Lower lobe of right lung (tissue), 2 donors: ENCODE results near the gene VRK2. TPM values are rescaled to one million over a fixed set of nuclear protein-coding genes. Genes with fewer than 3 reads are reported as not detected.
"Not testable (repeated sequence)": the region's sequence is repeated elsewhere in the genome, so short reads cannot be mapped to it uniquely, and the experiment has no call there.

Source experiments
- ATAC-seq, 2 donors: fragments of 200-7000 bp; cut with Tn5 transposase; one replicate each; pipeline ENCODE4 v1.9.1; 2020 to 2022; ENCODE audit warnings: mild to moderate bottlenecking in 2 of 2, moderate library complexity in 2 of 2
- DNase-seq: peaks from one replicate; pipeline ENCODE4 v3.0.0-alpha.2; 2020
- H3K27ac ChIP-seq: fragments of 200-600 bp; one replicate; pipeline ENCODE4 v1.8.0; 2022
- H3K27me3 ChIP-seq: fragments of 200-600 bp; one replicate; pipeline ENCODE4 v1.8.0; 2022; ENCODE audit warnings: low read depth
- H3K36me3 ChIP-seq: fragments of 200-600 bp; one replicate; pipeline ENCODE4 v1.8.0; 2022; ENCODE audit warnings: mild to moderate bottlenecking
- H3K4me1 ChIP-seq: fragments of 200-600 bp; one replicate; pipeline ENCODE4 v1.8.0; 2022
- H3K4me3 ChIP-seq: fragments of 200-600 bp; one replicate; pipeline ENCODE4 v1.8.0; 2022; ENCODE audit warnings: mild to moderate bottlenecking
- H3K9me3 ChIP-seq: fragments of 200-600 bp; one replicate; pipeline ENCODE4 v1.8.0; 2022
- intact Hi-C: fragments of 100-400 bp; cut with DNase I; formaldehyde crosslinking; loops from one replicate; pipeline ENCODE4 v1.11.0; 2022
- total RNA-seq: library from RNA; stranded (reverse); fragmentation: NEBNext Ultra II Directional; extraction: Animal tissue kit (Norgen Biotek cat#: 25700); gene quantifications from one replicate; pipeline ENCODE4 v1.2.1, GENCODE V29; 2021
- TF ChIP-seq, protein P1 (sequence below): fragments of 200-600 bp; IDR thresholded peaks from one replicate; pipeline ENCODE4 v1.8.0; 2022; ENCODE audit warnings: antibody characterized with exemption, mild to moderate bottlenecking
- donor health status: DM: no; HTN: yes; CAD: no; lungs with severe emphysema.

Gene VRK2
- total RNA-seq, 1 donor from 2014 or later: 25.7 TPM

DNA sequence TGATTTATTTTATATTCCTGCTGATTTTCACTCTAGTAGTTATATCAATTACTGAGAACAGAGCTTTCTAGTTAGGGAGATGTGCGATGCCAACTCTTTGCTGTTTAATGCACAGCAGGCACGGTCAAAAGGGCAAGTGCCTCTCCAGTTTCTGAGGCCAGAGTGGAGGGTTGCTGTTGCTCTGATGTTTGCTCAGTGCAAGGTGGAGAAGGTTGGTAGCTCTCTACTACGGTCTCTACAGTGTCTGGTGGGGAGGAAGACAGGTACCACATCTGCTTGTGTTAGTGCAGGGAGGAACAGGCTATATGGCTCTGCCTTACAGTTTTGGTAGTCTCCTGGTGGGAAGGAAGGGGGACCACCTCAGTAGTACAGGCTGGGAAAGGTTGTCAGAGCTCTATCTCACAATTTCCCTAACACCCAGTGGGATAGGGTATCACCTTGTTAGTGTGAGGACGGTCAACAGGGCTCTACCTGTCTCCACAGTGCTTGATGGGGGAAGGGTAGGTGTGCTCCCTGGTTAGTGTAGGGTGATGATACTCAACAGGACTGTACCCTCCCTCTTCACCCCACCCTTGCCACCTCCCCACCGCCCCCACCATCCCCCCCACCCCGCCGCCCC lies 108.7 kb downstream of the VRK2 start:
- Histone ChIP-seq H3K9me3 (no peaks in the 10 kb centered on the region), H3K4me1 (no peaks in the 10 kb centered on the region), H3K27ac (no peak overlapping the region), H3K4me3 (no peak overlapping the region), H3K27me3 (no peaks in the 10 kb centered on the region), H3K36me3 (peaks cover 15% of the 10 kb centered on the region)
- DNase-seq (no peak), ATAC-seq (peak; percentile 13 to 58)
- TF ChIP-seq, protein P1, sequence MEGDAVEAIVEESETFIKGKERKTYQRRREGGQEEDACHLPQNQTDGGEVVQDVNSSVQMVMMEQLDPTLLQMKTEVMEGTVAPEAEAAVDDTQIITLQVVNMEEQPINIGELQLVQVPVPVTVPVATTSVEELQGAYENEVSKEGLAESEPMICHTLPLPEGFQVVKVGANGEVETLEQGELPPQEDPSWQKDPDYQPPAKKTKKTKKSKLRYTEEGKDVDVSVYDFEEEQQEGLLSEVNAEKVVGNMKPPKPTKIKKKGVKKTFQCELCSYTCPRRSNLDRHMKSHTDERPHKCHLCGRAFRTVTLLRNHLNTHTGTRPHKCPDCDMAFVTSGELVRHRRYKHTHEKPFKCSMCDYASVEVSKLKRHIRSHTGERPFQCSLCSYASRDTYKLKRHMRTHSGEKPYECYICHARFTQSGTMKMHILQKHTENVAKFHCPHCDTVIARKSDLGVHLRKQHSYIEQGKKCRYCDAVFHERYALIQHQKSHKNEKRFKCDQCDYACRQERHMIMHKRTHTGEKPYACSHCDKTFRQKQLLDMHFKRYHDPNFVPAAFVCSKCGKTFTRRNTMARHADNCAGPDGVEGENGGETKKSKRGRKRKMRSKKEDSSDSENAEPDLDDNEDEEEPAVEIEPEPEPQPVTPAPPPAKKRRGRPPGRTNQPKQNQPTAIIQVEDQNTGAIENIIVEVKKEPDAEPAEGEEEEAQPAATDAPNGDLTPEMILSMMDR: no peak
- intact Hi-C loops: no loop called here

DNA sequence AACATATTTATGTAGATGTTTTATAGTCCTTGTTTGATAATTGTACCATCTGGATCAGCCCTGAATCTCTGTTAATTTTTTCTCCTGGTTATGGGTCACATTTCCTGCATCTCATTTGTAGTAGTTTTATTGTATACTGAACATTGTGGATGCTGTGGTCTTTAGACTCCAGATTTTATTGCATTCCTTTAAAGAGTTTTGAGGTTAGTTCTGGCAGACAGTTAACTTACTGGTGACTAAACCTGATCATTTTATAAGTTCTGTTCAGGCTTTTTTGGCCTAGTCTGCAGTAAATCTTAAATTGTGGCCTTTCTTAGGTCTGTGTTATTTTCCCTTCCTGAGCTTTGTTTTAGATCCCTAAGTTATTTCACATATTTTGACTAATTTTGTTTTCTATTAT lies 110.2 kb downstream of the VRK2 start:
- DNase-seq (no peak), ATAC-seq (no peak)
- intact Hi-C loops: no loop called here
- Histone ChIP-seq H3K4me1 (no peaks in the 10 kb centered on the region), H3K4me3 (no peak overlapping the region), H3K27ac (no peak overlapping the region), H3K36me3 (peaks cover 30% of the 10 kb centered on the region), H3K9me3 (no peaks in the 10 kb centered on the region), H3K27me3 (no peaks in the 10 kb centered on the region)
- TF ChIP-seq, protein P1: no peak

DNA sequence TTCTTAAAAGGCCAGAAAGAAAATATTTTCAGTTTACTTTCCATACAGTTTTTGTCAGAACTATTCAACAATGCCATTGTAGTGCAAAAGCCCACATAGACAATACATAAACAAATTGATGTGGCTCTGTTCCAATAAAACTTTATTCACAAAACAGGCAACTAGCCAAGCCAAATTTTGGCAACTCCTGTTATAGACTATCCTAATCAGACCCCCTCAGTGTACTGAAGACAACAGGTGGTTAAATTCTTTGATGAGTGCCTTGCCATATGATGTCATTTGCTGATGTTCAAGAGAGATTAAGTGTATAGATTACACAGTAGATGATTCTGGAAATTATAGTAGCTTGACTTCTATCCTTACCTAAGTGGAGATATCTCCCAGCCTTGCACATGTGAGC lies 111.1 kb downstream of the VRK2 start:
- TF ChIP-seq, protein P1: no peak
- DNase-seq: no peak
- no peaks in the 10 kb centered on the region for H3K4me1 ChIP-seq
- no peak overlapping the region for H3K4me3 ChIP-seq
- no peaks in the 10 kb centered on the region for H3K9me3 ChIP-seq
- intact Hi-C loops: no loop called here
- ATAC-seq: no peak
- H3K27me3 ChIP-seq: no peaks in the 10 kb centered on the region
- H3K27ac ChIP-seq: no peak overlapping the region
- H3K36me3 ChIP-seq: peaks cover 37% of the 10 kb centered on the region

DNA sequence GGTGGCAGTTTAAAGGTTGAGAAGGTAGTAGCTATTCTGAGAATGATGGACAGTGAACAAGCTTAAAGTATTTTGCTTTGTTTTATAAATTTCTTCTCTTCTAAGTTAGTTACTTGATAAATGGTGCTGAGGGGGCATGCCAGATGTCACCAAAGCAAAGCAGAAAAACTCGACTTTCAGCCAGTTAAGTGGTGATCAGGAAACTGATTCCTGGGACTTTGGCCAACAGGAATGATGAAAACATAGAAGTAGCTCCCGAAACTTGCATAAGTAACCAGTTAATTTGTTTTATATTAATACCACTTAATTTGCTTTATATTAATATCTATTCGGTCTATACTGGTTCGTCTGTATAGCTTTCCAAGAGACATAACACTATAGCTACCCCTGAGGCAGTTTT lies 111.9 kb downstream of the VRK2 start:
- TF ChIP-seq, protein P1: no peak
- H3K27me3 ChIP-seq: no peaks in the 10 kb centered on the region
- no peak for DNase-seq
- intact Hi-C loops: no loop called here
- no peak overlapping the region for H3K27ac ChIP-seq
- H3K4me3 ChIP-seq: no peak overlapping the region
- ATAC-seq: no peak
- H3K9me3 ChIP-seq: no peaks in the 10 kb centered on the region
- H3K4me1 ChIP-seq: no peaks in the 10 kb centered on the region
- peaks cover 38% of the 10 kb centered on the region for H3K36me3 ChIP-seq

DNA sequence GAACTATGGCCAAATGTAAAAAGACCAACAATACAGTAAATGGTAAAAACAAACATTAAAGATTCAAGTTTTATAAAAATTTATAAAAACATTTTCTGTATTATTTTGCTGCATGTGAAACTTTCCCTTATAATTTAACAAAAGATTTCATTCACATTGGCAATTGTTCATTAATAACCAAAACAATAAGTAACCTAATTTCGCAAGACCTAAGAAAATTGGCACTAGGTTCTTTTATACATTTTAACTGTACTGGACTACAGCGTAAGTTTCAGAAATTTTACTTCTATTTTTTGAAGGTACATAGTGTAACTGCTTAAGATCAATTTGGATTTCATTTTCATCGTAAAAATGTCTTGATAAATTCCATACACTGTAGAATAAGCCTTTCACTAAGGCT lies 117.3 kb downstream of the VRK2 start:
- Histone ChIP-seq H3K27me3 (no peaks in the 10 kb centered on the region), H3K27ac (no peak overlapping the region), H3K4me3 (no peak overlapping the region), H3K4me1 (no peaks in the 10 kb centered on the region), H3K9me3 (no peaks in the 10 kb centered on the region), H3K36me3 (peaks cover 37% of the 10 kb centered on the region)
- ATAC-seq (no peak), DNase-seq (no peak)
- TF ChIP-seq, protein P1: no peak
- intact Hi-C loops: no loop called here

DNA sequence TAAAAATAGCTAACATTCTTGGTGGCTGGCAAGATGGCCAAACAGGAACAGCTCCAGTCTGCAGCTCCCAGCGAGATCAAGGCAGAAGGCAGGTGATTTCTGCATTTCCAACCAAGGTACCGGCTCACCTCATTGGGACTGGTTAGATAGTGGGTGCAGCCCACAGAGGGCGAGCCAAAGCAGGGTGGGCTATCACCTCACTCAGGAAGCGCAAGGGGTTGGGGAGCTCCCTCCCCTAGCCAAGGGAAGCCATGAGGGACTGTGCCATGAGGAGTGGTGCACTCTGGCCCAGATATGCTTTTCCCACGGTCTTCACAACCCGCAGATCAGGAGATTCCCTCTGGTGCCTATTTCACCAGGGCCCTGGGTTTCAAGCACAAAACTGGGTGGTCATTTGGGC lies 121.5 kb downstream of the VRK2 start:
- ATAC-seq, H3K27ac ChIP-seq, H3K27me3 ChIP-seq, DNase-seq, intact Hi-C loops, H3K9me3 ChIP-seq, H3K4me3 ChIP-seq, H3K4me1 ChIP-seq, H3K36me3 ChIP-seq: not testable (repeated sequence)

DNA sequence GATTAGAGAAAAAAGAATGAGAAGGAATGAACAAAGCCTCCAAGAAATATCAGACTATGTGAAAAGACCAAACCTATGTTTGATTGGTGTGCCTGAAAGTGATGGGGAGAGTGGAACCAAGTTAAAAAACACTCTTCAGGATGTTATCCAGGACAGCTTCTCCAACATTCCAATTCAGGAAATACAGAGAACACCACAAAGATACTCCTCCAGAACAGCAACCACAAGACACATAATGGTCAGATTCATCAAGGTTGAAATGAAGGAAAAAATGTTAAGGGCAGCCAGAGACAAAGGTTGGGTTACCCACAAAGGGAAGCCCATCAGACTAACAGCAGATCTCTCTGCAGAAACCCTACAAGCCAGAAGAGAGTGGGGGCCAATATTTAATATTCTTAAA lies 123.2 kb downstream of the VRK2 start:
- ATAC-seq, DNase-seq, H3K4me1 ChIP-seq, intact Hi-C loops, H3K27me3 ChIP-seq, H3K9me3 ChIP-seq, H3K27ac ChIP-seq, H3K36me3 ChIP-seq, H3K4me3 ChIP-seq: not testable (repeated sequence)

DNA sequence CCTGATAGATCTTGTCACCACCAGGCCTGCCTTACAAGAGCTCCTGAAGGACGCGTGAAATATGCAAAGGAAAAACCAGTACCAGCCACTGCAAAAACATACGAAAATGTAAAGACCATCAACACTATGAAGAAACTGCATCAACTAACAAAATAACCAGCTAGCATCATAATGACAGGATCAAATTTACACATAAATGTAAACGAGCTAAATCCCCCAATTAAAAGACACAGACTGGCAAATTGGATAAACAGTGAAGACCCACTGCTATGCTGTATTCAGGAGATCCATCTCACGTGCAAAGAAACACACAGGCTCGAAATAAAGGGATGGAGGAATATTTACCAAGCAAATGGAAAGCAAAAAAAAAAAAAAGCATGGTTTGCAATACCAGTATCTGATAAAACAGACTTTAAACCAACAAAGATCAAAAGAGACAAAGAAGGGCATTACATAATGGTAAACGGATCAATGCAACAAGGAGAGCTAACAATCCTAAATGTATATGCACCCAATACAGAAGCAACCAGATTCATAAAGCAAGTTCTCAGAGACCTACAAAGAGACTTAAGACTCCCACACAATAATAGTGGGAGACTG lies 123.8 kb downstream of the VRK2 start:
- H3K9me3 ChIP-seq, H3K4me3 ChIP-seq, DNase-seq, intact Hi-C loops, H3K27ac ChIP-seq, H3K36me3 ChIP-seq, ATAC-seq, H3K27me3 ChIP-seq, H3K4me1 ChIP-seq: not testable (repeated sequence)

DNA sequence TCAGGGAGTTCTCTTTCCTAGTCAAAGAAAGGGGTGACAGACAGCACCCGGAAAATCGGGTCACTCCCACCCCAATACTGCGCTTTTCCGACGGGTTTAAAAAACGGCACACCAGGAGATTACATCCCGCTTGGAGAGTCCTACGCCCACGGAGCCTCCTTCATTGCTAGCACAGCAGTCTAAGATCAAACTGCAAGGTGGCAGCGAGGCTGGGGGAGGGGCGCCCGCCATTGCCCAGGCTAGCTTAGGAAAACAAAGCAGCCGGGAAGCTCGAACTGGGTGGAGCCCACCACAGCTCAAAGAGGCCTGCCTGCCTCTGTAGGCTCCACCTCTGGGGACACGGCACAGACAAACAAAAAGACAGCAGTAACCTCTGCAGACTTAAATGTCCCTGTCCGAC lies 125.2 kb downstream of the VRK2 start:
- ATAC-seq, H3K4me1 ChIP-seq, H3K9me3 ChIP-seq, intact Hi-C loops, H3K27me3 ChIP-seq, H3K36me3 ChIP-seq, H3K27ac ChIP-seq, H3K4me3 ChIP-seq, DNase-seq: not testable (repeated sequence)
